ENCODE data around the gene GPR87.

GPR87 gene

DNA sequence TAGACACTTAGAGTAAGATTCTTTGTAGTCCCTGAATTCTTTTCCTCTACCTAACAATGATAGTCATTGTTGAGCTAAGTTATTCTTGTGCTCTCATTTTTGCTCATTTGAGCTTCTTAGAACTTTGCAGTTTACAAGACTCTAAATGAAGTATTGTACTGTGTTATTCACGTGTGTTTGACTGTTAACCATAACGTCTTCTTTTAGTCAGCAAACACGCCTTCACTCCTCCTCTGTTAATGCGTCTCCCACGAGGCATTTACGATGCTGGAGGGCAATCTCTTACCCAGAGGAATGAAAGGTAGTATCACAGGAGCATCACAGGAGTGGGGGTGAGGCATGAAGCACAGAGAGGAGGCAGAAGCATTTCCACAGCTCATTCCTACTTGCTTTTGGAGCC lies 23.5 kb downstream of the GPR87 start:
- Histone ChIP-seq H3K36me3 (no peaks in the 10 kb centered on the region), H3K4me1 (no peaks in the 10 kb centered on the region), H3K9me3 (no peaks in the 10 kb centered on the region), H3K27ac (no peak overlapping the region), H3K4me3 (no peak overlapping the region), H3K27me3 (no peaks in the 10 kb centered on the region)
- intact Hi-C loops (cut with DNase I; ENCODE audit: low total_unique reads): no loop called here
- TF ChIP-seq, protein P1, sequence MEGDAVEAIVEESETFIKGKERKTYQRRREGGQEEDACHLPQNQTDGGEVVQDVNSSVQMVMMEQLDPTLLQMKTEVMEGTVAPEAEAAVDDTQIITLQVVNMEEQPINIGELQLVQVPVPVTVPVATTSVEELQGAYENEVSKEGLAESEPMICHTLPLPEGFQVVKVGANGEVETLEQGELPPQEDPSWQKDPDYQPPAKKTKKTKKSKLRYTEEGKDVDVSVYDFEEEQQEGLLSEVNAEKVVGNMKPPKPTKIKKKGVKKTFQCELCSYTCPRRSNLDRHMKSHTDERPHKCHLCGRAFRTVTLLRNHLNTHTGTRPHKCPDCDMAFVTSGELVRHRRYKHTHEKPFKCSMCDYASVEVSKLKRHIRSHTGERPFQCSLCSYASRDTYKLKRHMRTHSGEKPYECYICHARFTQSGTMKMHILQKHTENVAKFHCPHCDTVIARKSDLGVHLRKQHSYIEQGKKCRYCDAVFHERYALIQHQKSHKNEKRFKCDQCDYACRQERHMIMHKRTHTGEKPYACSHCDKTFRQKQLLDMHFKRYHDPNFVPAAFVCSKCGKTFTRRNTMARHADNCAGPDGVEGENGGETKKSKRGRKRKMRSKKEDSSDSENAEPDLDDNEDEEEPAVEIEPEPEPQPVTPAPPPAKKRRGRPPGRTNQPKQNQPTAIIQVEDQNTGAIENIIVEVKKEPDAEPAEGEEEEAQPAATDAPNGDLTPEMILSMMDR (IDR thresholded peaks at IDR 0.05): no peak
- DNase-seq: no peak

DNA sequence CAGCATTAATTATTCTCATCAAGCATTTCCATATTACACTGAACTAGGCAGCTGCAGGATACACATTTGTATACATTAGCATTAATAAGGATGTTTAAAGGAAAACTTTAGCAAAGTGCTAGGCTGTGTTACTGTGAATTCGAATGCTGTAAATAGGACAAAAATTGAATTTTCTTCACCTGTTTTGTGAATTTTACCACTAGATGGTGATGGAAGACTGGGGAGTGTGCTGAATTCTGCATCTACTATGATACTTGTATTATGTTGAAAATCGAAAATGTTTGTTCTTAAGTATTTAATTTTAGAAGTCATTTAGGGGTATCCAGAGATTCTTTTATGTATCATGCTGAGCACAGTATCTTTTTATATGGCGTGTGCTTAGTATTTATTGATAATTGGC lies 25.9 kb downstream of the GPR87 start:
- TF ChIP-seq, protein P1 (IDR thresholded peaks at IDR 0.05): peak; percentile 34 to 36
- intact Hi-C loops (cut with DNase I; ENCODE audit: low total_unique reads): no loop called here

DNA sequence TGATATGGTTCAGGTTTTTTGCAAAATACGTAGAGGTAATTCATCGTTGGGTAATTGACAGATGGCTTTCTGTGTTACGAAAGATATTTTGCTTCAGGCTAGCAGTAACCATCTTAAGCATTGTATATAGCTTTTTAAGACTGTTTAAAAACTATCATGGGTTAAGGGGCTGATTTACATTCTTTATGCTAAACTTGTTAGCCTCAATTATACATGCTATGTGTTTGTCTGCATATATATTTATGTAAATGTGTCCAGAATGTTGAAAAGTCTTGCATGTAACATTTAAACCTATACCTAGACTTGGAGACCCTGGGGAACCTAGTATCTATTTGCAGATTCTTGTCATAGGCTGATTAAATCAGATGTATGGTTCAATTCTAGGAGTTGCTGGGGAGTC lies 27.2 kb downstream of the GPR87 start:
- intact Hi-C loops (cut with DNase I; ENCODE audit: low total_unique reads): loop anchor here (10.0 kb wide), 1 partner anchor 125 kb away; no protein-coding TSS in a partner anchor
- DNase-seq: no peak
- H3K27me3 ChIP-seq: no peaks in the 10 kb centered on the region
- H3K4me3 ChIP-seq: no peak overlapping the region
- H3K27ac ChIP-seq: no peak overlapping the region
- H3K36me3 ChIP-seq: no peaks in the 10 kb centered on the region
- TF ChIP-seq, protein P1 (IDR thresholded peaks at IDR 0.05): no peak
- H3K4me1 ChIP-seq: no peaks in the 10 kb centered on the region
- H3K9me3 ChIP-seq: no peaks in the 10 kb centered on the region

More for the DNA sequence above, 25.9 kb downstream of the GPR87 start:
- no peak overlapping the region for H3K27ac ChIP-seq
- no peaks in the 10 kb centered on the region for H3K27me3 ChIP-seq
- H3K9me3 ChIP-seq: no peaks in the 10 kb centered on the region
- H3K4me3 ChIP-seq: no peak overlapping the region
- H3K36me3 ChIP-seq: no peaks in the 10 kb centered on the region
- no peak for DNase-seq
- no peaks in the 10 kb centered on the region for H3K4me1 ChIP-seq

DNA sequence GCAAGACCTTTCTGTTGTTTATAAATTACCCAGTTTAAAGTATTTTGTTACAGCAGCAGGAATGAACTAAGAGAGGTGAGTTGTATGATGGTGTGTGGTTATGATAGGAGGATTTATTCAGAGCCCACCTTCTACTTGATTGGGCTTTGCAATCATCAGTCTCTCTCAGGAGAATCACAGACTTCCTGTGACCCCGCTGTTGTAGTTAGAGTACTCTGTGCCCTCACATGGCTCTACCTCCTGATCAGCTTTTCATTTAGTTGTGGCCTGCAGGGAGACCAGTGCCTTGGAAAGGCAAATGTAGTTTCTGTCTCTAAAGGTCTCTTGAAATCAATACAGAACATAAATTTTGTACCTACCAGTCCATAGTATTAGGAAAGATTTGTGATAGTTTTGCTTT lies 30.7 kb downstream of the GPR87 start:
- intact Hi-C loops (cut with DNase I; ENCODE audit: low total_unique reads): loop anchor here (10.0 kb wide), 1 partner anchor 121 kb away; no protein-coding TSS in a partner anchor
- H3K4me1 ChIP-seq: peaks cover 0 to 8% (median 0%) of the 10 kb centered on the region in 4 donors
- no peak for DNase-seq
- no peaks in the 10 kb centered on the region for H3K27me3 ChIP-seq
- TF ChIP-seq, protein P1 (IDR thresholded peaks at IDR 0.05): no peak
- no peak overlapping the region for H3K4me3 ChIP-seq
- H3K36me3 ChIP-seq: no peaks in the 10 kb centered on the region
- H3K27ac ChIP-seq: no peak overlapping the region
- H3K9me3 ChIP-seq: no peaks in the 10 kb centered on the region

DNA sequence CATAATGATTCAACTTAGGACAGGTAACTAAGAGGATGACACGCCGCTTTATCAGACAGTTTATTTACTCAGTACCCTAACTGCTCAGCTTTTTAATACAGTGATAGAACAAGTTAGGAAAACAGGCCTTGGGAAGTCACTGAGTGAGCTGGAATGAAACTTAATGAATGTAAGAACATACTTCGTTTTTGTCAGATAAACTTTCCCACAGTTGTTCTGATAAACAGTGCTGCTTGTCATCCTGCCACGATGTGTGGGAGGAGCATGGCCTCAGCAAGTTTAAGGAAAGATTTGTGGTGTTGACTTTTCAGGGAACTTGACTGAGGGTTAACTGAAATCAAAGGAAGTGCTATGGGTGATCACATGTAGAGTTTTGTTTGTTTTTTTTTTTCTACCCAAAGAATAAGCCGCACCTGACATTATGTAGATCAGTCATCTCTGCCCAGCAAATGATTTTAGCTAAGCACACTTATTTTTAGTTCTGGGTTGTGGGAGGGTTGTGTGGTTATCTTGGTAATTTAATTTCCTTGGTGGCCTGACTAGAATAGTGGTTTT lies 32.6 kb downstream of the GPR87 start:
- H3K27me3 ChIP-seq: no peaks in the 10 kb centered on the region
- no peak overlapping the region for H3K27ac ChIP-seq
- intact Hi-C loops (cut with DNase I; ENCODE audit: low total_unique reads): loop anchor here (5.0 to 10.0 kb wide), 2 partner anchors 57 to 119 kb away; no protein-coding TSS in a partner anchor
- DNase-seq: peak in 1 of 2 donors; percentile 23
- H3K4me1 ChIP-seq: peaks cover 0 to 8% (median 0%) of the 10 kb centered on the region in 4 donors
- H3K4me3 ChIP-seq: no peak overlapping the region
- TF ChIP-seq, protein P1 (IDR thresholded peaks at IDR 0.05): no peak
- no peaks in the 10 kb centered on the region for H3K36me3 ChIP-seq
- H3K9me3 ChIP-seq: no peaks in the 10 kb centered on the region
